OCI-LY7 (cell line): ENCODE data around the gene FNDC3B. TPM values are rescaled to one million over a fixed set of nuclear protein-coding genes. Genes with fewer than 3 reads are reported as not detected.

Source experiments
- BruUV-seq: library from RNA; stranded (reverse); fragments of 400-500 nt; replicated peaks from 2 replicates; lab custom pipeline; 2021; lab: Mats Ljungman, UMichigan
- CTCF ChIA-PET: fragments of 300-600 bp; sonication (Branson Sonifier 250); formaldehyde crosslinking; loops from one replicate; lab custom pipeline; 2022; ENCODE audit warnings: antibody characterized with exemption; ENCODE audit not compliant: unreplicated experiment; lab: Charles Lee
- POLR2A ChIA-PET: fragments of 300-600 bp; sonication (Branson Sonifier 250); formaldehyde crosslinking; loops from one replicate; lab custom pipeline; 2022; ENCODE audit warnings: antibody characterized with exemption; lab: Charles Lee
- DNase-seq: peaks from one replicate; pipeline ENCODE4 v3.0.0-alpha.2; 2015; ENCODE audit warnings: low spot score
- H2AFZ ChIP-seq: fragments of 200-600 bp; sonication (generic), shearing (Covaris generic); 2 replicates; pipeline ENCODE4 v1.6.1; 2014; ENCODE audit warnings: mild to moderate bottlenecking, antibody characterized with exemption, low read length, moderate library complexity
- H3K27ac ChIP-seq: fragments of 200-600 bp; sonication (generic); 2 replicates; pipeline ENCODE4 v1.5.1; 2014; ENCODE audit warnings: mixed run types, low read depth, mild to moderate bottlenecking, moderate library complexity, low read length, inconsistent platforms; ENCODE audit not compliant: poor library complexity, severe bottlenecking
- H3K36me3 ChIP-seq: fragments of 200-600 bp; sonication (generic); 2 replicates; pipeline ENCODE4 v1.6.1; 2014; ENCODE audit warnings: mild to moderate bottlenecking, antibody characterized with exemption, low read length, moderate library complexity, mixed read lengths; ENCODE audit not compliant: insufficient read depth
- H3K4me1 ChIP-seq: fragments of 200-600 bp; sonication (generic); 2 replicates; pipeline ENCODE4 v1.5.1; 2014; ENCODE audit warnings: mild to moderate bottlenecking, low read length; ENCODE audit not compliant: insufficient read depth, poor library complexity, severe bottlenecking
- H3K4me2 ChIP-seq: fragments of 200-600 bp; sonication (generic); 2 replicates; pipeline ENCODE4 v1.6.1; 2014; ENCODE audit warnings: mild to moderate bottlenecking, low read length
- H3K4me3 ChIP-seq: fragments of 200-600 bp; sonication (generic); 2 replicates; pipeline ENCODE4 v1.5.1; 2014; ENCODE audit warnings: mild to moderate bottlenecking, low read depth, low read length; ENCODE audit not compliant: poor library complexity, severe bottlenecking
- H3K79me2 ChIP-seq: fragments of 200-600 bp; sonication (generic); 2 replicates; pipeline ENCODE4 v1.6.1; 2016; ENCODE audit warnings: low read depth, mild to moderate bottlenecking, low read length, moderate library complexity, mixed read lengths; ENCODE audit not compliant: insufficient read depth
- H3K9me2 ChIP-seq: fragments of 200-600 bp; sonication (generic); 2 replicates; pipeline ENCODE4 v1.6.1; 2016; ENCODE audit warnings: mild to moderate bottlenecking, low read length, mixed read lengths; ENCODE audit not compliant: insufficient read depth
- H3K9me3 ChIP-seq: fragments of 200-600 bp; sonication (generic); 2 replicates; pipeline ENCODE4 v1.6.1; 2014; ENCODE audit warnings: mild to moderate bottlenecking, mixed run types, low read length, mixed read lengths
- H4K20me1 ChIP-seq: fragments of 200-600 bp; sonication (generic); 2 replicates; pipeline ENCODE4 v1.6.1; 2014; ENCODE audit warnings: mild to moderate bottlenecking, antibody characterized with exemption, low read length, moderate library complexity, mixed read lengths; ENCODE audit not compliant: insufficient read depth
- EZH2phosphoT487 ChIP-seq: fragments of 200-600 bp; sonication (generic); IDR thresholded peaks from 2 replicates; pipeline ENCODE4 v1.6.1; 2018; ENCODE audit warnings: low read depth, borderline replicate concordance, mild to moderate bottlenecking, mixed run types, antibody characterized with exemption, low read length, moderate library complexity, mixed read lengths
- intact Hi-C: fragments of 100-400 bp; cut with micrococcal nuclease; formaldehyde crosslinking; loops from one replicate; pipeline ENCODE4 v1.10.0; 2022; ENCODE audit not compliant: unreplicated experiment
- total RNA-seq, 2 experiments: library from RNA; depleted of rRNA in 1 of 2; stranded (reverse); fragments of >200 nt in 1 of 2; shearing (Covaris generic) in 1 of 2; gene quantifications; 2 replicates each; pipeline ENCODE4 v1.2.3, GENCODE V29; 2014 to 2022
- TF ChIP-seq, protein P1 (sequence below): fragments of 200-600 bp; sonication (generic); conservative IDR thresholded peaks from 2 replicates; pipeline ENCODE4 v1.5.1; 2014; ENCODE audit warnings: mild to moderate bottlenecking, antibody characterized with exemption, low read length, moderate library complexity, mixed read lengths

The FNDC3B gene
- total RNA-seq, 2 experiments from 2014 or later, result 23.3 to 28.5 TPM

DNA sequence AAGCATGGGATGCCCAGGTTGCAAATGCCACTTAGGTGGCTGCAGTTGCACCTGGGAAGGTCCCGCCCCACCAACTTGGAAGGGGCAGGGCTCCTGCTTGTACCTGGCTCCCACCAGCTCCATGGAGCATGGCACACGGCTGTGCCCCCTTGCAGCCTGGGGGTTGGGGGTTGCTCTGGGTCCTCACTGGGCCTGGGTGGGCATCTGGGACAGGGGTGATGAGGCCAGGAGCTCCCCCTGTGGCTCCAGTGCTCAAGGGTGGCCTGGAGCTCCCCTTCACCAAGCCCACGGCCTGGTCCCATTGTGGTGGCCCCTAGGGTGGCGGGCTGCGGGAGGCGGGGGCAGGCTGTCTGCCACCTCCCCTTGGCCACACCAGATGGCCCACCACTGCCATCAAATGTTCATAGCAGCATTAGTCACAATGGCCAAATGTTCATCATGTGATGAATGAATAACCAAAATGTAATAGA, 372.1 kb downstream of the FNDC3B start:
- ChIA-PET CTCF (no interaction called here), POLR2A (no interaction called here)
- intact Hi-C loops, result no loop called here
- Histone ChIP-seq H3K4me3 (no peak overlapping the region), H4K20me1 (no peaks in the 10 kb centered on the region), H3K27ac (no peak overlapping the region), H2AFZ (no peak overlapping the region), H3K9me3 (no peaks in the 10 kb centered on the region), H3K9me2 (no peaks in the 10 kb centered on the region), H3K4me2 (no peak overlapping the region), H3K4me1 (no peaks in the 10 kb centered on the region), H3K36me3 (no peaks in the 10 kb centered on the region), H3K79me2 (no peaks in the 10 kb centered on the region)
- BruUV-seq, result no TSS peak
- TF ChIP-seq, protein P1, sequence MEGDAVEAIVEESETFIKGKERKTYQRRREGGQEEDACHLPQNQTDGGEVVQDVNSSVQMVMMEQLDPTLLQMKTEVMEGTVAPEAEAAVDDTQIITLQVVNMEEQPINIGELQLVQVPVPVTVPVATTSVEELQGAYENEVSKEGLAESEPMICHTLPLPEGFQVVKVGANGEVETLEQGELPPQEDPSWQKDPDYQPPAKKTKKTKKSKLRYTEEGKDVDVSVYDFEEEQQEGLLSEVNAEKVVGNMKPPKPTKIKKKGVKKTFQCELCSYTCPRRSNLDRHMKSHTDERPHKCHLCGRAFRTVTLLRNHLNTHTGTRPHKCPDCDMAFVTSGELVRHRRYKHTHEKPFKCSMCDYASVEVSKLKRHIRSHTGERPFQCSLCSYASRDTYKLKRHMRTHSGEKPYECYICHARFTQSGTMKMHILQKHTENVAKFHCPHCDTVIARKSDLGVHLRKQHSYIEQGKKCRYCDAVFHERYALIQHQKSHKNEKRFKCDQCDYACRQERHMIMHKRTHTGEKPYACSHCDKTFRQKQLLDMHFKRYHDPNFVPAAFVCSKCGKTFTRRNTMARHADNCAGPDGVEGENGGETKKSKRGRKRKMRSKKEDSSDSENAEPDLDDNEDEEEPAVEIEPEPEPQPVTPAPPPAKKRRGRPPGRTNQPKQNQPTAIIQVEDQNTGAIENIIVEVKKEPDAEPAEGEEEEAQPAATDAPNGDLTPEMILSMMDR, result no peak
- no peak for TF ChIP-seq EZH2phosphoT487
- no peak for DNase-seq

DNA sequence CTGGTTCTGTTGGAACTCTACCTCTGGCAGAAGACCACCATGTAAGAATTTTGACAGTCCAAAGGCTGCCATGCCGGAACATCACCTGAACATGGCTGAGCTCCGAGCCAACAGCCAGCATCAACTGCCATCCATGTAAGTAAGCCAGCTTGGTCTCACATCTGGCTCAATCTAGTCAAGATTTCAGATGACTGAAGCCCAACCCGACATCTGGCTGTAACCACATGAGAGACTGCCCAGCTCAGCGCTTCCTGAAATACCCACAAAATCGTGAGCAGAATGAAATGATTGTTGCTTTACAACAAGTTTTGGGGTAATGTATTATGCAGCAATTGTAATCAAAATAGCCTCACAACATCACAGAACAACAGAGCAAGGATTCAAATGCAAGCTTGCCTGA, 375.9 kb downstream of the FNDC3B start:
- TF ChIP-seq, protein P1, result no peak
- TF ChIP-seq EZH2phosphoT487, result no peak
- Histone ChIP-seq H3K36me3 (no peaks in the 10 kb centered on the region), H3K4me3 (no peak overlapping the region), H2AFZ (no peak overlapping the region), H3K27ac (no peak overlapping the region), H3K79me2 (no peaks in the 10 kb centered on the region), H3K4me2 (no peak overlapping the region), H3K9me3 (no peaks in the 10 kb centered on the region), H3K9me2 (no peaks in the 10 kb centered on the region), H4K20me1 (no peaks in the 10 kb centered on the region), H3K4me1 (no peaks in the 10 kb centered on the region)
- intact Hi-C loops, result no loop called here
- DNase-seq, result no peak
- CTCF ChIA-PET, result no interaction called here
- BruUV-seq, result no TSS peak
- POLR2A ChIA-PET, result no interaction called here

DNA sequence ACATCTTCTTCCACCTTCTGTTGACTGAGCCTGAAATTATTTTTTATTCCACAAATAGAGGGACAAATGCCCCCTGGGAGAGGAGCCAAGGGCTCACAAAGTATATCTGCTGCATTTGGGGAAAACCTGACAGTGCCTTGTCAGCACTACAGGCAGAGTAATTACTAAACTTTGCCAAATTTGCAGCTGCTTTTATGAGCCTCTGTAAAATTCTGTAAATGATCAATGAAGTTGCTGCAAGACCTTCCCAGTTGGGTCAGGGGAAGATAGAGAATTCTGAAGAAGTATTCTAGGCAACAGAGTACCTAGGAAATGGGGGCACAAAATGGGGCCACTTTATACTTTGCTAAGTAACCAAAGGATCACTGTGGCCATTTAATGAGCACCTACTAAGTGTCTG, 398.3 kb downstream of the FNDC3B start:
- TF ChIP-seq, protein P1, result no peak
- no peak for TF ChIP-seq EZH2phosphoT487
- H3K9me2 ChIP-seq, result no peaks in the 10 kb centered on the region
- H3K4me1 ChIP-seq, result no peaks in the 10 kb centered on the region
- no peak overlapping the region for H3K4me3 ChIP-seq
- DNase-seq, result no peak
- H4K20me1 ChIP-seq, result no peaks in the 10 kb centered on the region
- ChIA-PET POLR2A (no interaction called here), CTCF (no interaction called here)
- H3K79me2 ChIP-seq, result no peaks in the 10 kb centered on the region
- intact Hi-C loops, result no loop called here
- no peak overlapping the region for H2AFZ ChIP-seq
- no peaks in the 10 kb centered on the region for H3K36me3 ChIP-seq
- no peaks in the 10 kb centered on the region for H3K9me3 ChIP-seq
- BruUV-seq, result no TSS peak
- H3K27ac ChIP-seq, result no peak overlapping the region
- H3K4me2 ChIP-seq, result no peak overlapping the region
